22Rv1 (cell line): ENCODE results near the gene RAB15.

Experiments
- H3K27ac ChIP-seq: fragments of 450-650 bp; 2 replicates; pipeline ENCODE4 v1.5.1; 2017
- ZFX ChIP-seq: fragments of 450-650 bp; IDR thresholded peaks from 2 replicates; pipeline ENCODE4 v1.6.1; 2017; ENCODE audit warnings: antibody characterized with exemption, borderline replicate concordance
- TF ChIP-seq, protein P1 (sequence below): fragments of 450-650 bp; IDR thresholded peaks from 2 replicates; pipeline ENCODE4 v1.5.1; 2017; ENCODE audit warnings: mild to moderate bottlenecking

Gene RAB15

DNA sequence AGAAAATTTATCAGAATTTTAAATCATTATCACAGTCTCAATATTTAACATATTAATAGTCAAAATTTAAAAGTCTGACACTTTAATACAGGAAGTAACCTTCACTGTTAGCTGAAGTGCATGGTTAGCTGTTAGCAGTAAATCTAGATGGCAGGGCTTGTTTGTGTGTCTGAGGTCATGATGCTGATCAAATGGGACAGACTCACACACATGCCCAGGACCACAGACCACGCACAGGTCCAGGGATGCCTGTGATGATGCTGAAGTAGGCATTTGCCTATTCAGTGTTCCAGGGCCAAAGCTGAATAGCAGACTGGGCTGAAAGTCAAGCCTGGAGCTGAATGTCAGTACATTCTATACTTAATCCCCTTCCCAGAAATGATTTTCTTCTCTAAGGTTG, 35.1 kb upstream of the RAB15 start:
- TF ChIP-seq, protein P1, sequence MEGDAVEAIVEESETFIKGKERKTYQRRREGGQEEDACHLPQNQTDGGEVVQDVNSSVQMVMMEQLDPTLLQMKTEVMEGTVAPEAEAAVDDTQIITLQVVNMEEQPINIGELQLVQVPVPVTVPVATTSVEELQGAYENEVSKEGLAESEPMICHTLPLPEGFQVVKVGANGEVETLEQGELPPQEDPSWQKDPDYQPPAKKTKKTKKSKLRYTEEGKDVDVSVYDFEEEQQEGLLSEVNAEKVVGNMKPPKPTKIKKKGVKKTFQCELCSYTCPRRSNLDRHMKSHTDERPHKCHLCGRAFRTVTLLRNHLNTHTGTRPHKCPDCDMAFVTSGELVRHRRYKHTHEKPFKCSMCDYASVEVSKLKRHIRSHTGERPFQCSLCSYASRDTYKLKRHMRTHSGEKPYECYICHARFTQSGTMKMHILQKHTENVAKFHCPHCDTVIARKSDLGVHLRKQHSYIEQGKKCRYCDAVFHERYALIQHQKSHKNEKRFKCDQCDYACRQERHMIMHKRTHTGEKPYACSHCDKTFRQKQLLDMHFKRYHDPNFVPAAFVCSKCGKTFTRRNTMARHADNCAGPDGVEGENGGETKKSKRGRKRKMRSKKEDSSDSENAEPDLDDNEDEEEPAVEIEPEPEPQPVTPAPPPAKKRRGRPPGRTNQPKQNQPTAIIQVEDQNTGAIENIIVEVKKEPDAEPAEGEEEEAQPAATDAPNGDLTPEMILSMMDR: no peak
- no peak for TF ChIP-seq ZFX
- no peak overlapping the region for H3K27ac ChIP-seq

DNA sequence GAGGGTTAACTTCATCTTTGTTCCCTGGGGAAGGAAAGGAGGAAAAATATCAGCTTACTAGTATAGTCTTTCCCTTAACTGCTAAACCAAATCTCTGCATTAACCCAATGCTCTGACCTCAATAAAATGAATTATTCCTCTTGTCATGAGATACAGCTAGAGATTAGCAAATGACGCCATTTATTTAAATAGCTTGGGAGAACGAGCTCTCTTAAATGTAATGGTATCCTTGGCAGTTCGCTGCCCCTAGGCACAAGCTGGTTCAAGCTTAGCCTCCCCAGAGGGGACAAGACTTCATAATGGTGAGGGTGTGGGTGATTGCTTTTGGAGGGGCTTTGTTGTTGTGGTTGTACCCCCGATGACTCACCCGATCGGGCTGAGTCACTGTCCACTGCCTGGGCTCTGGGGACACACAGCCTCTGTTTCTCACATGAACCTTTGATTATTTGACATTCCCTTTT, 34.2 kb upstream of the RAB15 start:
- TF ChIP-seq, protein P1: no peak
- no peak overlapping the region for H3K27ac ChIP-seq

DNA sequence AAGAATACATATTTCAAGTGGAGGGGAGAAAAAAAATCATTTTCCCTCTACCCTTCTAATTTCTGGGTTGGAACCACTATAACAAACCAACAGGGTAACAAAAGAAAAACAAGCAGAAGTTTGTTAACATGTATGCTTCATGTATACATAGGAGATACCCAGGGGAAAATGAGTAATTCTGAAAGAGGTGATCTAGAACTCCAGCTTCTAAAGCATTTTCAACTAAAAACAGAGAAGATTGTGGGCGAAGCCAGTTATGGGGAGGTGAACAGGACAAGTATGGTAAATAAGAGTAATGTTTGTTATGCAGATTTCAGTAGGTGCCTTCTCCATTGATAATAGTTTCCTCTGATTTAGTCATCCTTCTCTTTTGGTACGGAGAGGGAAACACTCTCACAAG, 31.3 kb upstream of the RAB15 start:
- no peak for TF ChIP-seq ZFX
- TF ChIP-seq, protein P1: no peak

DNA sequence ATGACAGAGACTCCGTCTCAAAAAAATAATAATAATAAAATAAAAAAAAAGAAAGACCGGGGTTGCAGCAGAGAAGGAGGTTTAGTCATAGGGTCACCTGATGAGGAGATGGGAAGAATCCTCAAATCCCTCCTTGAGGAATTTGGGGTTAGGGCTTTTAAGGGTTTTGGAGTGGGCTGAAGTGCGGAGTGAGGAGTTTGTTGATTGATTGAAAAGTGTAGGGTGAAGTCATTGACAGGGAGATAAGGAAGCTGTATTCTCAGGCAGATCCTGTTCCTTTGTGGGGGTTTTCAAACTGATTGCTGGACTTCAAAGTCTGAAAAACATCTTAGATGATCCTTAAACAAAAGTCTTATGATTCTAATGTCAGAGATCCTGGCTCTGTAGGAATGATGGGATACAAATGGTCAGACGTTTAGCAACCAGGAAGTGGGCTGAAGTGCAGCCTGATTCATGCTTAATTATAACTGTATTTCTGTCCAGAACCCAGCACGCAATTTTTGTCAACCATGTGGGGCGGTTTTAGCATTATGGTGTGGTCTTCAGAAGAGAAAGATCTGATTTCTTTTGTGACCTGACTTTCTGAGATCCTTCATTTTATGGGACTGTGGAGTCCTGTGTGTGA, 30.6 kb upstream of the RAB15 start:
- no peak overlapping the region for H3K27ac ChIP-seq
- TF ChIP-seq ZFX: no peak
- TF ChIP-seq, protein P1: no peak

More for the DNA sequence above, 31.3 kb upstream of the RAB15 start:
- H3K27ac ChIP-seq: no peak overlapping the region

DNA sequence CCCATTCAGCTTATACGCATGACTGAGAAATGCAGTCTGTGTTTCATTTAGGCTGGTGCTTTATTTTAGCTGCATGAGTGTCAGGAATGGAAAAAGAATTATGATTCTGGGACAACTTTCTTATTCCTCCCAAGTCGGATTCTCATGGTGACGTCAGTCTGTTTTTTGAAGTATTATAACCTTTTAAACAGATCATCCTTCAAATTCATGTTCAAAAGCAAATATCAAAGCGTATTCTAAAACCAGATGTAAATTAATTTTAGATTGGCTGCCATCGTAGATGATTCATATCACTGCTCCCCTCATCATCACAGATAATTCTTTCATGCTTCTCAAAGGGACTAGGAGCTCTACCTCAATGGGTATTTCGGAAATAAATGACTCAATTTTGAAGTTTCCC, 29.6 kb upstream of the RAB15 start:
- H3K27ac ChIP-seq: no peak overlapping the region
- TF ChIP-seq, protein P1: no peak
- no peak for TF ChIP-seq ZFX

DNA sequence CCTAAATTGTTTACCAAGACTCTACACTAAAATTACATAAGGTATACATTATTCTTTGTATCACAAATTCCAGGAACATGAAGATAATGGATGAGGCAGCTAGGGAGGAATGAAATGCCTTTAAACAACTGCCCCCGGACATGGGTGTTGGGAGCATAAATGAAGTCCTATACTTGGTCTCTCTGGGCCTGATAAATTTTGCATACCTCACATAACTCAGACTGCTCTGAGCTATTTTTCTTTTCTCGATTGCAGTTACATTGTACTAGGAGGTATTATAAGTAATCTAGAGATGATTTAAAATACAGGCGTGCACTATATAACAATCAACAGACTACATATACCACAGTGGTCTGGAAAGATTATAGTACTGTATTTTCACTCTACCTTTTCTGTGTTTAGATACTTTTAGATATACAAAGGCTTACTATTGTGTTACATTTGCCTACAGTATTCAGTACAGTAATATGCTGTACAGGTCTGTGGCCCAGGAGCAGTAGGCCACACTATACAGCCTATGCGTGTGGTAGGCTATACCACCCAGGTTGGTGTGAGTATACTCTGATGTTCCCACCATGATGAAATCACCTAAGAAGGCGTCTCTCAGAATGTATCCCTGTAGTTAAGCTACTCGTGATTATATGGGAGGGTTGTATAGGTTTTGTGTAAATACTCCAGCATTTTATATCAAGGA, 28.9 kb upstream of the RAB15 start:
- no peak overlapping the region for H3K27ac ChIP-seq
- TF ChIP-seq ZFX: no peak
- TF ChIP-seq, protein P1: no peak

DNA sequence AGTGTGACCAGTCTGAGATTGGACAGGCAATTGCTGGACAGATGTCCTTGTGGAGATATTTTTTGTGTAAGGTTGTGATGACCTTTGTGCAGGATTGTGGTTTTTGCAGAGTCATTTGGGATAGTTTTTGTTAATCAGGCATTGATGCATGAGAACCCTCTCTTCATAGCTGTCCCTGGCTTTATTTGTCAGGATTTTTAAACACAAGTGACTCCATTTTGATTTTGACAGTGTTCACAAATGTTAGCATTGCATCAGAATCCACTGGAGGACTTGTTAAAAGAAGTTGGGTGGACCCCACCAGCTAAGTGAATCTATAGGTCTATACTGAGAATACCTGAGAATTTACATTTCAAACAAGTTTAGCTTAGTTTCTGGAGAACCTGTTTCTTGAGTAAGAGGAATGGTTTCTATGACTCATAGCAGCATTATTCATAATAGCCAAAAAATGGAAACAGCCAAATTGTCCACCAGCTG, 26.4 kb upstream of the RAB15 start:
- no peak overlapping the region for H3K27ac ChIP-seq
- TF ChIP-seq, protein P1: no peak
- no peak for TF ChIP-seq ZFX
